Measurements from ENCODE around the gene ASB4.
A peak's percentile ranks its signal among the peaks of the same experiment; 100 is the strongest.
"Not testable (repeated sequence)": the region's sequence is repeated elsewhere in the genome, so short reads cannot be mapped to it uniquely, and the experiment has no call there.

ASB4 gene

GRCh38 chr7:95527776-95528250 lies 42.1 kb downstream of the ASB4 start:
- DNase-seq = no peak

- DNase-seq = no peak
Measured at GRCh38 chr7:95529701-95530100, 44.0 kb downstream of the ASB4 start.

GRCh38 chr7:95530881-95531280 lies 45.1 kb downstream of the ASB4 start:
- DNase-seq = no peak

- DNase-seq = no peak
Measured at GRCh38 chr7:95531605-95532219, 46.0 kb downstream of the ASB4 start.

GRCh38 chr7:95534796-95535195 lies 49.1 kb downstream of the ASB4 start:
- DNase-seq = no peak

GRCh38 chr7:95535662-95536061 lies 49.9 kb downstream of the ASB4 start:
- no peak for DNase-seq

- no peak for DNase-seq
Measured at GRCh38 chr7:95536656-95537311, 51.0 kb downstream of the ASB4 start.

- DNase-seq = no peak
Measured at GRCh38 chr7:95537468-95537867, 51.7 kb downstream of the ASB4 start.

- DNase-seq = no peak
Measured at GRCh38 chr7:95539426-95539825, 53.7 kb downstream of the ASB4 start.

- no peak for DNase-seq
Measured at GRCh38 chr7:95540366-95540765, 54.6 kb downstream of the ASB4 start.

- no peak for DNase-seq
Measured at GRCh38 chr7:95543312-95543711, 57.6 kb downstream of the ASB4 start.

- DNase-seq = no peak
Measured at GRCh38 chr7:95544171-95544570, 58.4 kb downstream of the ASB4 start.

GRCh38 chr7:95545007-95545615 lies 59.4 kb downstream of the ASB4 start:
- DNase-seq = peak; percentile 26

- DNase-seq = no peak
Measured at GRCh38 chr7:95545673-95546072, 59.9 kb downstream of the ASB4 start.

- no peak for DNase-seq
Measured at GRCh38 chr7:95546647-95547046, 60.9 kb downstream of the ASB4 start.

GRCh38 chr7:95547361-95548348 lies 61.9 kb downstream of the ASB4 start:
- no peak for DNase-seq

GRCh38 chr7:95549818-95550529 lies 64.2 kb downstream of the ASB4 start:
- DNase-seq = no peak

GRCh38 chr7:95550546-95550945 lies 64.8 kb downstream of the ASB4 start:
- DNase-seq = no peak

GRCh38 chr7:95552010-95552926 lies 66.5 kb downstream of the ASB4 start:
- DNase-seq = not testable (repeated sequence)

- no peak for DNase-seq
Measured at GRCh38 chr7:95553939-95554338, 68.2 kb downstream of the ASB4 start.

GRCh38 chr7:95556777-95557176 lies 71.0 kb downstream of the ASB4 start:
- DNase-seq = no peak
